ENCODE results near the gene ACO2. TPM values are rescaled to one million over a fixed set of nuclear protein-coding genes. Genes with fewer than 3 reads are reported as not detected.
A peak's percentile ranks its signal among the peaks of the same experiment; 100 is the strongest.

Gene ACO2
- total RNA-seq, 6 donors from 2014 or later: 51.3 to 102 (median 83.4) TPM

DNA sequence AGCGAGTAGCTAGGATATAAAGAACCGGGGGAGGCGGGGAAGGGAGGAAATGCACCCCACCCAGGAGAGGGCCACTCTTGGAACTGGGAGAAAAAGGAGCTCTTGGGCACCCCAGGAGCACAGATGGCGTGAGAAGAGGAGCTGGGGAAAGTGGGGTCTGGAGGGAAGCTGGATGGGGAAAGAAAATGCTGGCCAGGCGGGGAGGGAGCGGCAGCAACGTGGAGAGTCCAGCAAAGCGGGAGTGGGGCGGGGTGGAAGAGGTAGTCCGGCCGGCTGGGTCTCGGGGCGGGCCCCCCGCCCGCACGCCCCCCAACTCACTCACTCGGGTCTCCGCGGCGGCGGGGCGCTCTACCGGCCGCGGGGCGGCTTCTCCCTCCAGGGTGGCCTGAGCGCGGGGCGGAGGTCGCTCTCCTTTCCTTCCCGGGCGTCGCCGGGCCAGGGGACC lies 22.8 kb upstream of the ACO2 start:
- peak overlapping the region; percentile 84 to 100 (median 90) for H3K4me3 ChIP-seq
- no peaks in the 10 kb centered on the region for H3K9me3 ChIP-seq
- 0% methylated on average over 14 to 17 of the region's 34 CpGs for whole genome bisulfite sequencing, 2 donors
- ATAC-seq (ENCODE audit: low FRiP score in 2 of 2) (no peak), DNase-seq (peak in 1 of 2 donors; percentile 32)
- peak overlapping the region; percentile 96 to 100 (median 96) for H3K27ac ChIP-seq
- peaks cover 0 to 14% (median 5%) of the 10 kb centered on the region in 4 donors for H3K36me3 ChIP-seq
- no peak for TF ChIP-seq POLR2A (IDR thresholded peaks at IDR 0.05)
- TF ChIP-seq, protein P1, sequence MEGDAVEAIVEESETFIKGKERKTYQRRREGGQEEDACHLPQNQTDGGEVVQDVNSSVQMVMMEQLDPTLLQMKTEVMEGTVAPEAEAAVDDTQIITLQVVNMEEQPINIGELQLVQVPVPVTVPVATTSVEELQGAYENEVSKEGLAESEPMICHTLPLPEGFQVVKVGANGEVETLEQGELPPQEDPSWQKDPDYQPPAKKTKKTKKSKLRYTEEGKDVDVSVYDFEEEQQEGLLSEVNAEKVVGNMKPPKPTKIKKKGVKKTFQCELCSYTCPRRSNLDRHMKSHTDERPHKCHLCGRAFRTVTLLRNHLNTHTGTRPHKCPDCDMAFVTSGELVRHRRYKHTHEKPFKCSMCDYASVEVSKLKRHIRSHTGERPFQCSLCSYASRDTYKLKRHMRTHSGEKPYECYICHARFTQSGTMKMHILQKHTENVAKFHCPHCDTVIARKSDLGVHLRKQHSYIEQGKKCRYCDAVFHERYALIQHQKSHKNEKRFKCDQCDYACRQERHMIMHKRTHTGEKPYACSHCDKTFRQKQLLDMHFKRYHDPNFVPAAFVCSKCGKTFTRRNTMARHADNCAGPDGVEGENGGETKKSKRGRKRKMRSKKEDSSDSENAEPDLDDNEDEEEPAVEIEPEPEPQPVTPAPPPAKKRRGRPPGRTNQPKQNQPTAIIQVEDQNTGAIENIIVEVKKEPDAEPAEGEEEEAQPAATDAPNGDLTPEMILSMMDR (IDR thresholded peaks at IDR 0.05): no peak
- TF ChIP-seq POLR2AphosphoS5 (IDR thresholded peaks at IDR 0.05): no peak
- no peak for TF ChIP-seq EP300 (IDR thresholded peaks at IDR 0.05)
- H3K4me1 ChIP-seq: peaks cover 21 to 29% (median 25%) of the 10 kb centered on the region in 4 donors
- H3K27me3 ChIP-seq: no peaks in the 10 kb centered on the region

DNA sequence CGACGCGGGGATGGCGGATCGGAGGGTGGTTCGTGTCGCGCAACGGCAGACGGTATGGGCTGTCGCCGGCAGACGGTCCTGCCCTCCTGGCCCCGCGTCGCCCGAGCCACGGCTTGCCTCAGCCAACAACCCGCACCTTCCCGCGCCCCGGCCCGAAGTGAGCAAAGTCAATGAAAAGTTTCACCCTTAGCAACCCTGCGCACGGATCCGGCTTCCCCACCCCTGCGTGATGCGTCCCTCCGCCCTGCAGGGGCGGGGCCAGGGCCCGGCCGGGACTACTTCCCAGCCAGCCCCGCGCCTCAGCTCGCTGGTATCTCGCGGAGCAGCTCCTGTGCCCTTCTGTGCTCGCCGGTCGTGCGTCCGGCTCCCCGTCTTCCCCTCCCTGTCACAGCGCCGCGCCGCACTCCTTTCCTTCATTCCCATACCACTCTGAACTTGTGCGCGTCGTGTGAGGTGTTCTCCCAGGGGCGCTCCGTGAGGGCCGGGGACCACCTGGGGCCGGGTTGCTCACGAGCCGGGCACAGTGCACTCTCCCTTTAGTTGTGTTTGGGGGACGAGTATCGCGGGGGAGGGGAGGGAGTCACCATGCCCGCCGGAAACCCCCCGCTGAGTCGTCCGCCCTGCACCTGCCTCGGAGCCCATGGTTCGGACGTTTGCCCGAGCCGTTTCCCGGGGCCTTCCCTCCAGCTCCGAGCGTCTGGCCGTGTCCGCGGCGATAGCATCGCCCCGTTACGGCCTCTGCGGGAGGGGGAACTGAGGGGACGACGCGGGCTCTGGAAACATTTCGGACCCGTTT lies 22.1 kb upstream of the ACO2 start, which contains the start of gene TOB2:
TOB2 (minus strand) TSS at position 163 of the 796 bp plus-strand sequence. CDS start 9,456 bp downstream, outside the sequence.
- H3K4me1 ChIP-seq: peaks cover 21 to 26% (median 24%) of the 10 kb centered on the region in 4 donors
- WGBS, 2 donors: 1% methylated on average over 36 to 49 of the region's 85 CpGs
- H3K4me3 ChIP-seq: peak within 1 kb of the TSS; percentile 84 to 100 (median 90)
- H3K27ac ChIP-seq: peak within 1 kb of the TSS; percentile 96 to 100 (median 96)
- no peaks in the 10 kb centered on the region for H3K27me3 ChIP-seq
- peaks cover 0 to 10% (median 5%) of the 10 kb centered on the region in 4 donors for H3K36me3 ChIP-seq
- no peaks in the 10 kb centered on the region for H3K9me3 ChIP-seq
- TF ChIP-seq POLR2A (IDR thresholded peaks at IDR 0.05): peak; percentile 85 to 100 (median 100)
- peak in 2 of 4 donors; percentile 4 to 76 for TF ChIP-seq EP300 (IDR thresholded peaks at IDR 0.05)
- peak; percentile 100 for TF ChIP-seq POLR2AphosphoS5 (IDR thresholded peaks at IDR 0.05)
- TF ChIP-seq, protein P1 (IDR thresholded peaks at IDR 0.05): peak in 2 of 6 experiments; percentile 21 to 24
- ATAC-seq (ENCODE audit: low FRiP score in 2 of 2) (peak; percentile 87 to 95), DNase-seq (peak; percentile 96 to 98)

DNA sequence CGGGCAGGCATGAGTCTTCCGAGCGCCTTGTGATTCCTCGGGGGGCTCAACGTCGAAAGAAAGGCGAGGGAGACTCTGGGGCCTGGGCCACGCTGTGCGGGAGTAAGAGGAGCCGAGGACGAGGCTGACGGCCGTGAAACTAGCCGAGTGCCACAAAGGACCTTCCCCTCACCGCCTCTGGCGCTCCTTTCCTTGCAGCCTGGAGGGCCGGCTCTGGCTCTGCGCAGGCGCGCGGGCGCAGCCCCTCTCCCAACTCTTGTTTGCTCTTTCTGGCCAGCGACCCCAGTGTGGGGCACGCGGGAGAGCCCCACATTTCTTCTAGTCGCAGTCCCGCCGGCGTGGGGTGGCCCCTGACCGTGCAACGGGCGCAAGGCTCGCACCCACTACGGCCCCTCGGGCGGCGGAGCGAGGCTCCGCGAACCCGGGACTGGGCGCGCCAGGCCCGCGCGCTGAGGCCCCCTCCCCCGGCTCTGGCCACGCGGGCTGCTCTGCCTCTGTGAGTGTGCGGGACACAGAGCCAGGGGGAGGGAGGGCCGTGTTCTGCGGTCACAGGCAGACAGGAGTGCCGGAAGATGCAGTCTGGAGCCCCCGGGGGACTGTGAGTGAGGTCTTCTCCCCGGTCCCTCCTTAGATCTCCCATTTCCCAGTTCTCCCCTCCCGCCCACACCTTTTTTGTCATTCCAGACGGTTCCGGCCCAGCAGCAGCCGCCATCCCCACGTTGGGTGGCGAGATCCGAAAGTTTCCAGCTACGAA lies 21.3 kb upstream of the ACO2 start:
- ATAC-seq (ENCODE audit: low FRiP score in 2 of 2): peak; percentile 25 to 65
- 1% methylated on average over 31 to 47 of the region's 63 CpGs for WGBS, 2 donors
- peak overlapping the region; percentile 96 to 100 (median 96) for H3K27ac ChIP-seq
- peak overlapping the region; percentile 84 to 100 (median 90) for H3K4me3 ChIP-seq
- DNase-seq: peak; percentile 67 to 93
- no peaks in the 10 kb centered on the region for H3K9me3 ChIP-seq
- peak in 1 of 4 donors; percentile 65 for TF ChIP-seq POLR2A (IDR thresholded peaks at IDR 0.05)
- TF ChIP-seq EP300 (IDR thresholded peaks at IDR 0.05): no peak
- peaks cover 16 to 19% (median 18%) of the 10 kb centered on the region in 4 donors for H3K4me1 ChIP-seq
- peaks cover 0 to 7% (median 5%) of the 10 kb centered on the region in 4 donors for H3K36me3 ChIP-seq
- no peaks in the 10 kb centered on the region for H3K27me3 ChIP-seq

DNA sequence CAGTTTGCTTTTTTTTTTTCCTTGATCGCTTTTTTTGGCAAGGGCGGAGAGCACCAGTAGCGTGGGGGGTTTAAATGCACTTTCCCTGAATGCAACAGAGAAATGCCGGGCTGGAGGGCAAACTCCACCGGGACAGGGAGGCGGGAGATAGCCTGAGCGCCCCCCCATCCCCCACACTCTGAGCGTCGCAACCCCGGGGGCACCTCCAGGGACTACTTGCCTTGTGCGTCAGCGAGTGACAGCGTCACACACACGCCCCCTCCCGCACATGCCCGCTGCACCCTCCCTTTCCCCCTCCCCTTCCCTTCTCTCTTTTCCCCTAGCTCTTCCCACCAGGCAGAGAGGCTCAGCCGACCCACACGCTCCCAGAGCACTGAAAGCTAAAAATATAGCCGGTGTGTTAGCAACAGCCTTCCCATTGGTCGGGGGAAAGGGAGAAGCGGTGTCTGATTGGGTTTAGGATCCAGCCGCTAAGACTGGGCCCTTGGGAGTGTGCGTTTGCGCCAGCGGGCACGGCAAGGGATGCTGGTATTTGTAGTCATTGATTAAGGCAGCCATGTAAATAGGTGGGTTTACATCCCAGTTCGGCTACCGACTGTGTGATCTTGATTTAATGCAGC lies 20.6 kb upstream of the ACO2 start:
- peak in 2 of 4 donors; percentile 4 to 51 for TF ChIP-seq EP300 (IDR thresholded peaks at IDR 0.05)
- TF ChIP-seq, protein P1 (IDR thresholded peaks at IDR 0.05): no peak
- TF ChIP-seq POLR2A (IDR thresholded peaks at IDR 0.05): peak in 2 of 4 donors; percentile 90 to 94
- peak; percentile 85 to 97 for TF ChIP-seq POLR2AphosphoS5 (IDR thresholded peaks at IDR 0.05)
- 0 to 1% methylated on average over 20 to 28 of the region's 28 CpGs for WGBS, 2 donors
- Histone ChIP-seq H3K4me1 (peaks cover 9 to 14% (median 12%) of the 10 kb centered on the region in 4 donors), H3K27me3 (no peaks in the 10 kb centered on the region), H3K9me3 (no peaks in the 10 kb centered on the region), H3K27ac (peak overlapping the region; percentile 96 to 100 (median 96)), H3K36me3 (no peaks in the 10 kb centered on the region), H3K4me3 (peak overlapping the region; percentile 84 to 100 (median 90))
- DNase-seq: peak; percentile 93 to 97
- peak; percentile 81 to 93 for ATAC-seq (ENCODE audit: low FRiP score in 2 of 2)

Data from upper lobe of left lung (tissue), 6 donors.